HG02571 (cell line): ENCODE results near the gene PTPRC.

Source experiments
- ATAC-seq: cut with Tn5 transposase; IDR thresholded peaks from one replicate; pipeline ENCODE4 v1.9.1; 2021; ENCODE audit warnings: mild to moderate bottlenecking, moderate library complexity; ENCODE audit not compliant: unreplicated experiment

Gene PTPRC

DNA sequence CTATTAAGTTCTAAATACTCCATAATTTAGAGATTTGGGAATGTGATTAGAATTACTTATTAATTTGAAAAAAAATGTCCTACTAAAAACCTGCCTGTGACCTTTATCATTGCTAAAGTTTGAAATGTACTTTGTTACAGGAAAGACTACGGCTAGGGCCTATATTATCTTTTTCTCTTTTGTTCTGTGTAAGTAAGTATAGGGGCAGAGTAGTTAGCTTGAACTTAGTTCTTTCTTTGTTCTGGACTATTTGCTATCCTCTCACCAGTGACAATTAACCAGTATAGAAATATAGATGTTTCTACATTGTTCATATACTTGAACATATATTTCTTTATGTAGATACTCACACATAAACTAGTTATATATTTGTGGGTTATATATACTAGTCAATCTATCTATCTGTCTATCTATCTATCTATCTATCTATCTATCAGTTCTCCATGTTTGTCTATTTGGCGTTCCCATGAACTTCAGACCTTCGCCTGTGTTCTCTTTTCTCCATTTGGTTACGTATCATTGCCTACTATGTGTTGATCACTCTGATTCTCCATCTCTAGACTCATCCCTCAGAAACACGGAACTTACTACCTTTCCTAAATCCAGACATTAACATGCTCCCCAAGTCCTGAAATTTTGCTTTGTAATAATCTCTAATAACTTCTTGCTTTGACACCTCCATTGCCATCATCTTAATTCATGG is 3.3 kb downstream of the PTPRC start:
- ATAC-seq, result no peak

DNA sequence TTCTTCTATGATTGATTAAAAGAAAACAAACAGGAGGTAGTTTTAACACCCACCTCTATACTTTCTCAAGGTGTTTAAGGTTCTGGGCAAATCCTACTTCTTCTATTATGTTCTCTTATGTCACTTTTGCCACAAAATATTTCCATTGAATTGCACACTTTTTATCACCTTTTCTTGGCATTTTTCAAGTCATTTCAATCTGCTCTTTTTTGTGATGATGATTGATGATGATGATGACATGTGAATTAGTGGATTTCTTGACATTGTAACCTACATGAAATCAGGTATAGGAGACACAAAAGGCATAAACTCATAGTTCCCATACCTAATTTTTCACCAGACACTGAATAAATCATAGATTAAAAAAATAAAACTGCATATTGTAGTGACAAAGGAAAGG is 4.1 kb downstream of the PTPRC start:
- ATAC-seq, result no peak

DNA sequence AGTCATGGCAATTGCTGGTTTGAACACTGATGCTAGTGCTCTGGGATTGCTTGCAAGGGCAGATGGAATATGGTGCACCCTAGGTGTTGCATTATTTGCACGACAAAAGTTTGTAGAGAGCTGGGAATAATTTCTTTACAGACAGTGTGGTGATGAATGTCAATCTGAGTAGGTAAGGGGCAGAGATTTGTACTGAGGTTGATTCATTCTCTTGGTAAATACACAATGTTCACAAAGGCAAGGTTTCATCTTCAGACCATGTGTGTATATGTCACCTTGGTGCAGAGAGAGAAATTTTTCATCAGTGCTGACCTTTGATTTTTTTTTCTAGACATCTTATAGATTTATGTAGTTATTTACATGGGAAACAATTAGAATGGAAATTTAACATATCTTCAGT is 5.0 kb downstream of the PTPRC start:
- ATAC-seq, result no peak

DNA sequence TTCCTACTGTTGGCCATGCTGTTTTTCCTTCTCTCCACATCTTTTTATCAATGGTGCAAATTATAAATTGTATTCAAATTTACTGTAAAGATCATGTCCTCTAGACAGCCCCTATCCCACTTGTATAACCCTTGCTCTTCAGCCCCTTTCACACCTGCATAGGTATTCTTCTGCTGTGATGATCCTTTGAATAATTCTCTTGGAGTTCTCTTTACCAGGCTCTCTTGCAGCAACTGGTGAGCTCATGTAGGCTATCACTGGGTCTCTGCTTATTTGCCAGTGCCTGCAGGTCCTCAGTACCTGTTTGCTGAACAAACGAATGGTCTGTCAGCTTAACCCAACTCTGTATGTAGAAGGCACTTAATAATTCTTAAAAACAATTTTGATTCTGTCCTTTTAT is 8.2 kb downstream of the PTPRC start:
- ATAC-seq, result no peak

DNA sequence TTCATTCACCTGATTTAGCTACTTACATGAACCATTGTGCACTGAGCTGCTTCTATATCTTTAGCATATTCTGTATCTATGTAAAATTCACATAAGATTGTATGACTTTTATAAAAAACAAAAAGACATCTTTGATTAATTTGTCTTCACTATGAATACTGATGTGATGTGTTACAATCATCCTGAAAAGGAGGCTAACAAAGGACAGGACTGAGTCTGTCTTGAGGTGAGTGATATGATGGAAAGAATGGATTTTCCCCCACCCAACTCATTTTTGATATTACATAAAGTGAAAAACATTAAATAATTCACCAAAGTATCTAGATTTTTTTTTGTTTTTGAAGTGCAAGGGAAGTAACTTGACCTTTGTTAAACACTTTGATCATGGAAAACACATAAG is 9.8 kb downstream of the PTPRC start:
- ATAC-seq, result no peak

DNA sequence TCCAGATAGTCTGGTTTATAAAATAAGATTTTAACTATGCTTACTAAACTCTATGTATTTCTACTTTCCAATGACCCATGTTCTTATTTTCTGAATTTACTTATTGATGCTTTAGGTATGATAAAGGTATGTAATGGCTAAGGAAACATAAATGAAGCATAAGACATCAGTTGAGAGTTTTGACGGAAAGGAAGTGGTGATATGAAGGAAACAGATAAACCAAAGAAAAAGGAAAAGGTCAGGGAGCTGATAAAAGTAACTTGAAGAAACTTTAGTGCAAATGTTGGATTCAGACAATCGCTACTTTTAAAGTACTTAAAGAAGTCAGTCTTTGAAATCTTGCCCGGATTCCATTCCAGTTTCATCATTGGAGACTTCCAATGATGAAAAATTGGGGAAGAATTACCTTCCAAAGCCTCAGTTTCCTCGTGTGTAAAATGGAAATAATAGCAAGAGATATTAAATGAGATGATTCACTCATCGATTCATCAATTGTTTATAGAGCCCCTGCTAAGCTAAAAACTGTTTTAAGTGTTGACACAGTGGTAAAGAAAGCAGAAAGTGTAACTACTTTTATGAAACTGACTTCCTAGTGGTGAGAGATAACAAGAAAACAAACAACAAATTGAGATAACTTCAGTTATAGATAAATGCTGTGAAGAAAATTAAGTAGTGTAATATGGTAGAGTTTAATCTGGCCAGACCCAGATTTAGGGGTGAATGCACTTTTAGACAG is 10.6 kb downstream of the PTPRC start:
- ATAC-seq, result peak; percentile 19

DNA sequence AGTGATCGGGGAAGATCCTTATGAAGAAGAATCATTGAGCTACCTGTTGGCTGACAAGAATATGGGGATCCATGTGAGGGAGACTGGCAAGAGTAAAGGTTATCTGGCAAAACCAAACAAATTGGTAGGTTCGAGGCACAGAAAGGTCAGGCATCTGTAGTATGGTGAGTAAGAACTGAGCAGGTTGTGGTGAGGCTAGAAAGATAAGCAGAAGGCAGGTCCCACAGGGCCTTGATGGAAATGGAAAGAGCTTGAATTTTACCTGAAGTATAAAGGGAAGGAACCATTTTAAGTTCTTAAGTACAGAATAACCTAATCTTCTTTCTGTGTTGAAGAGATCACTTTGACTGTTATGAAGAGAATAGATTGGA is 11.1 kb downstream of the PTPRC start:
- peak; percentile 48 for ATAC-seq

DNA sequence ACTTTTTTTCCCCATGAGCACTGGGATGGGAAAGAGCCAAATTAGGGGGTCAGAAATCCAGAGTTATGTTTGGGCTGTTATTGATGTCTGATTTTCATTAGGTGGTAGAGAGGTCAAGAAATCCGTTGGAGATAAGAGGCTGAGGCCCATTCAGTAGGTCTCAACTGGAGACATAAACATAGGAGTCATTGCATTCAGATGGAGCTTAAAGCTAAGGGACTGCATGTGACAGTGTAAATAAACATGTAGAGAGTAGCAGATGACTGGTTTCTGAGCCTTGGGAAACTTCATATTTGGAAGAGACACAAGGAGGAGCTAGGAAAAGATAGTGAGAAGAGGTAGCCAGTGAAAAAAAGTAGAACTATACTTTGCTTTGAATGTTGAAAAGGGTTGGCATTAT is 11.7 kb downstream of the PTPRC start:
- ATAC-seq, result no peak

DNA sequence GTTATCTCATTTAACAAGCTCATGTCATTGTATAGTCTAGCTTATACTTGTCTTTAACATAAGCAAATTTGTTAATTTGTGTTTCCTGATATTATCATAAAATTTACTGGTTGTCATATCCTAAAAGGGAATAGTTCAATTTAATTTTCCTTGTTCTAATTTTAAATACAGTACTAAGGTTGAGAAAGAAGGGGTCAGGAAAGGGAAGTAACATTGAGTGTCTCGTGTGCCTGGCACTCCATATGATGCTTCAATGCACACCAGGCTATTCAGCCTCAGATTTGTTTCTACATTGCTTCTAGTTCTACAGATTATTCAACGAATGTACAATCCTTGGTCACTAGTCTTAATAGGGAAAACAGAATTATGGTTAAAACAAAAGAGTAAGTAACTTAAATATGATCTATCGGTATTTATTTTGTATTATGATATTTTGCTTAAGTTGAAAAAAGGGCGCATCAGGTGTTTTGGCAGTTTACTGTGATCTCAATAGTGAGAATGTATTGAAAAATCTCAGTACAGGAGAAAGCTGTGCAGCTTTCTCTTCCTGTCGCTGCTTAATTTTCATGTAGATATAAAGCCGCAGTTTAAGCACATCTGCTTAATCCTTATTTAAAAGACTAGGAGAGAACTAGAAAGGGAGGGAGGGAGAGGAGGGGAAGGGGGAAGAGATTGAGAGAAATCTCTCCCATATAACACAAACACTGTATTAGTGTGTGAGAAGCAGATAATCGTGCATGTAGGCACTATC is 13.0 kb downstream of the PTPRC start:
- no peak for ATAC-seq

DNA sequence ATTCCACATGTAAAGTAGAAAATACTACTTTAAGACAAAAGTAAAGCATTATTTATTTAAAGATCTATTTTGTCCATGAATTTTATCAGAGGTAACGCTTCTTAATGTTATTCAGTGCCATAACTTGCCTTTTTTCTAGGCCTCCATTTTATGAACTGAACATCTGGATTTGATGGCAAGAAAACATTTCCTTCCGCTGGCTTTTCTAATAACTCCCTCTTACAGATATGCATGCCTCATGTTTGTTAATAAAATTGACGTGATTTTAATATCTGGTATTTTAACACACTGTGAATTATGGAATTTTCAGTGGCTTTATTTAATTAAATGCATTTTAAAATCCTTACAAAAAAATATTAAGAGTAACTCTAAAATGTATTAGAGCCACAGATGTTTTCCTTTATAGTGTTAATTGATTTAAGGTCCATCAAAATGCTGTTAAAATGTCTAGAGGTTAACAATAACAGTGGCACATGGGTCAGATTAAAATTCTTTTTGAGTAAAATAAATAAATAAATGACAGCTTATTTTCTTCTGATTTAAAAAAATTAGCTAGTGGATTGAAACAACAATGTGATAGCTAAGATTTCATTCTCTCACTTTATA is 15.1 kb downstream of the PTPRC start:
- no peak for ATAC-seq

DNA sequence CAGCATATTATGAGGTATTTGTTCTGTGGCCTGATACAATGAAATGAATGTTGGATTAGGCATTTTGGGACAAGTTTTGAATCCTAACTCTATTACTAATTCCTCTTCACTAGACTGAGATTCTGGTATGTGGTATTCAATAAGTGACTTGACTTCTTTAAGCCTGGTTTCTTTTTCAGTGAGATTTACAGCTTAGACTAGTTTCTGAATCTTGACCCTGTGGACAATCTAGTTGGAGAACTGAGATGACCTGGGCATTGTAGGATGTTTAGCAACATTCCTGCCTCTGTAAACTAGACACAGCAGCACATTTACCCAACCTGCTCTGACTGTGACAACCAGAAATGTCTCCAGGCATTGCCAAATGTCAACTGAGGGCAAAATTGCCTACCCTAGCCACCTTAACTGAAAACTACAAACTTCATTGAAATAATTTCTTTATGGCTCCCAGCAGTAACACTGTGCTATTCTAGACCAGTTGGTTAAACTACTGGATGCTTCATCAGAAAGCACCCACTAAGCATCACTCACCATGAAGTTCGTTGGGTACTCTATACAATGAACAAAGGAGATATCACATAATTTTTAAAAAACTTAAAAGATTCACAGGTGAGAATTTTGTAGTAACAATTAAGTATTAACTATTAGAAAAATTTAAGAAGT is 16.8 kb downstream of the PTPRC start:
- ATAC-seq, result no peak

DNA sequence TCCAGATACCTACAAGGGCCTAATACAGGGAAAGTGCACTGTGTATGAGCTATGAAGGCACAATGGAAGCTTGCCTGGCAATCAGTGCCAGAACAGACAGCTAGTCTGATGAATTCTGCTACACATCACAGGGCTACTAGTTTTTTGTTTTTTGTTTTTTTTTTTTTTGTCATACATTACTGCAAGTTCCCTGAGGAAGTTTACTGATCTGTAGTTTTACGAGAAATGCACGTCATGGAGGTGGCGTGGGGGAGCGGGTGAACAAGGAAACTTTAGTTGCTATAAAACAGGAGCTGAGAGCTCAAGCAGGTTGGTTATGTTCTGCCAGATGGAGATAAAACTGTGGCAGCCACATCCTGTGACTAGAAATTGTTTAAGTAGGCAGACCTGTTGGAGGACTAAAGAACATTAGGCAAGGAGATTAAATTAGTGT is 17.7 kb downstream of the PTPRC start:
- no peak for ATAC-seq

DNA sequence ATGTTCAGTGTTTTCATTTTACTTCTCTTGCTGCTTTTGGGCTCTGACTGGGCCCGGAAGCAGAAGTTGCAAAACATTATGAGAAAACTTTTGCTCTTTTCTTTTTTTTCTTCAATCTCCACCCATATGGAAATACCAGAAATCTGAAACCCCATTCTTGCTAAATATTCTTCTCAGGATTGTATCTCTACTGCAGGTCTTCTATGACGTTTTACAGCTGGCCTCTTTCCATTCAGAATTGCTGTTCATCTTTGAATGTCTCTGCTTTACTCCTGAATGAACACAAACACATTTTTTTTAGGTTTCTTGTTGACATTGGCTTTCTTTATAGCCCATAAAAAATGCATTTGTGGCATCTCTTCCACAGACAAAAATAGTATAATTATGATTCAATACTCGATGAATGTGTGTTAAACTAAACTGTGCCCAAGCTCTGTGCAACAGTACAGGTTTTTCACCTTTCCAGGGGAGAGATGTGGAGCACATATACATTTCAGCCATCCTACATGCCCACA is 18.8 kb downstream of the PTPRC start:
- ATAC-seq, result peak; percentile 50

DNA sequence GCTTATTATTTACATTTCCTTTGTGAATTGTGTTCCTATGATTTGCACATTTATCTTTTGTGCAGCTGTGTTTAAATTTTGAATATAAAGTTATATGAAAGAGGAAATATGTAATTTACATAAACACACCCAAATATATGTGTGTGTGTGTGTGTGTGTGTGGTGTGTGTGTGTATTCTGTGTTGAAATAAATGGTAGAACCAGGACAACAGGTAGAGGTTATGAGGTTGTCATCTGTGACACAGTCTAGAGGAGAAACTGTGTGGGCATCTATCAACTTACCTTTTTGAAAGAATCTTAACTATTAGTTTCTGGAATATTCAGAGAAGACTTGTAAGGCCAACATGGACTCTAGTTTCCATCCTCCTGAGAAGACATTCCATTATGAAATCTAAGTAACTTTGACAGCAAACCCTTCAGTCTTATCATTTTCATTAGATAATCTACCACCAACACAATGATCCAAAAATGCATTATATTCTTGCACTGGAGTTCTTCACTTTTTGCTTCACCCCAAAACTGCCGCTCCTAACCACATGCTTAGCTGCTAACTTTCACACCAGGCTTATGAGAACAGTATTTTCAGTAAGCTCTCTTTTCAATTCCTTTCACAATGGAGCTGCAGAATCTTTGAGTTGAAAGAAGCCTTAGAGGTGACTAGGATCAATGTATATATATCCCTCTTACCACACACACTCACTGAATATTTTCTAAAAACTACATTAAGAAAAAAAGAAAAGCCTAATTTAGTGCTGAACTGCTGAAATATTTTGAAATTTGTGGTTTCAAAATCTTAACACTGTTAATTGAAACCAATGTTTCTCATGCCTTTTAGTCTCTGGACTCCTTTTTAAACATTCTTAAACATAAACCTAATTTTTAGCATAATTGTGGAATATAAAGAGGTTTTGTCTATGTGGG is 21.8 kb downstream of the PTPRC start:
- peak; percentile 38 for ATAC-seq

DNA sequence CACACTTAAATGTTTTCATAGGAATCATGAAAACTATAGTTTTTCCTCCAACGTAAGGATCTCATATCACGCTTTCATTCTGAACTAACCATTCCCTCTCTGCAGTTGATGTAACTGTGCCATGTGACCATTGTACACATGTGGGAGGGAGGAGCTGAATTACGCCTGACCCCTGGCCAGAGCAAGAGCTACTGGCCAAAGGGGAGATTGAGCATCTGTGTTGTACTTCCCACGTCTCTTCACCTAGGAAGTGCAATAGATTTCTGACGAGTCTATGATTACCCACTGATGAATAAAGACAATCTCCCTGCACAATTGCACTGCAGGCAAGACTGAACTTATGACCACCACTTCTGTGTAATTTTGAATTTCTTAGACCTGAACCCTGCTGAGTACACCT is 24.0 kb downstream of the PTPRC start:
- no peak for ATAC-seq

DNA sequence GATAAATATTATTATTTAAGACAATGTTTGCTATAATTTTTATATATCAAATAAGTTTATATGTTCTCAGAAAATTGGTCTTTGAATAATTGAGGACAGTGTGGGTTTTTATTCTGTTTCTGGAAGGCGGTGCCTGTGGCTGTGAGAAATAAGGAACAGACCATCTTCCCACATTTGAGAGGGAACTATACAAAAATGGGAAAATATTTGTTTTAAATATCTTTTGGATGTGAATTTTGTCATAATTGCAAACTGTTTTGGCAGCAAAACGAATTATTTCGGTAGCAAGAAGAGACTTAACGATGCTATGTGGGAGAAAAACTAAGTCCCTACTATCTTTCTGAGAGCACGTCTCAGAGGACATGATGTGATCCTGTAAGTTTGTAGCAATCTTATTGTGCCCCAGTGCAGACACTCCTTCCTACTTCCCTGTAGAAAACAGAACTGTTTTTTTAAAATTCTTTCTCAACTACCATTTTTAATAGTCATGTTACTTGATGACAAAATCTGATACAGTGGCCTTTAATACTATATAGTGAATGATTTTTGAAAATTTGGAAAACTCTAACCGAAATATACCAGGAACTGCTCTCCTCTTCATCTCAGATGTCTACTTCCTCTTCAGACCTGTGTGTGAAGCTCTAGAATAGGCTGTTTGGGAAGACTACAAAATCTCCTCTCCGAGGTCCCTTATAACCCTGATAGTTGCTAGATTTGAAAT is 25.4 kb downstream of the PTPRC start:
- peak; percentile 34 for ATAC-seq

DNA sequence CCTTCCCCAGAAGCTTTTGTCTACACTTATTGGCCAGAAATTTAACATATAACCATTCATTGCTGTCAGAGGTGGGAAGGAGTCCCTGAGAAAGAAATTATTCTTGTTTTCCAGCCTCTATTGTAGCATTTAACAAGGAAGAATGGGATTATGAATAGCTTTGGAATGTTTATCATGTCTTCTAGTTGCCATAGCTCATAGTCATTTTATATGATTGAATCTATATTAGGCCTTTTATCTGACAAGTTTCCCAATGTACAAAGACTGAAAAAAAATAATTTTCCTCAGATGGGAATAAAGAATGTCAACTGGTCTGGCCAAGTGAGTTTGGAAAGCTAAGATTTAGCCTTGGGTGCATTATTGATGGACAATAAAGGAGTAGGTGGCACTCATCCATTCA is 28.3 kb downstream of the PTPRC start:
- no peak for ATAC-seq

DNA sequence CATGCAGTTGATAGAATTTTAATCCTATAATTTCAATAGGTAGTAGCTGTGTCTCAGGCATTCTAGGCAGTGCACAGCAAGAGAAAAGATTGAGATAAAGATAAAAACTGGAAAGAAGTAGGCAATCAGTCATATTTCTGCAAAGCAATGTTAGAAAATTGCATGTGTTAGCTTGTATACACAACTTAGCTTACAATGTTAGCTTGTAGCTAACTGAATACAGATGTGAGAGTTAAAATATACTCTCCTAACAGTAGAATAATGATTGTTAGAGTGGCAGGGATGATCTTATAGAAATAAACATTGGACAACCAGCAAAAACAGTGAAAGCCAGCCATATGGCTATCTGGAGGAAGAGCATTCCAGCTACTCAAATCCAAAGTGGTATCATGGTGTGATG is 29.0 kb downstream of the PTPRC start:
- no peak for ATAC-seq
